DND-41 (cell line): ENCODE data around the gene MCRIP2.

Source experiments
- ATAC-seq: fragments of 200-7000 bp; cut with Tn5 transposase; 3 replicates; pipeline ENCODE4 v1.9.1; 2021; ENCODE audit warnings: low read depth; ENCODE audit not compliant: insufficient read depth
- DNase-seq: peaks from one replicate; pipeline ENCODE4 v3.0.0-alpha.2; 2020
- H2AFZ ChIP-seq: 2 replicates; pipeline ENCODE4 v1.6.0; 2012; ENCODE audit warnings: low read depth, low read length
- H3K27ac ChIP-seq: 2 replicates; pipeline ENCODE4 v1.5.1; 2012; ENCODE audit warnings: low read length, inconsistent platforms
- H3K27me3 ChIP-seq: fragments of 200-600 bp; sonication (generic); 2 replicates; pipeline ENCODE4 v1.6.0; 2012; ENCODE audit warnings: low read length, mild to moderate bottlenecking, inconsistent platforms; ENCODE audit not compliant: insufficient read depth, poor library complexity
- H3K36me3 ChIP-seq: 2 replicates; pipeline ENCODE4 v1.5.1; 2012; ENCODE audit warnings: low read length, inconsistent platforms; ENCODE audit not compliant: insufficient read depth
- H3K4me1 ChIP-seq: 2 replicates; pipeline ENCODE4 v1.5.1; 2012; ENCODE audit warnings: mild to moderate bottlenecking, low read length; ENCODE audit not compliant: insufficient read depth
- H3K4me2 ChIP-seq: 2 replicates; pipeline ENCODE4 v1.6.0; 2012; ENCODE audit warnings: mild to moderate bottlenecking, moderate library complexity, low read length, inconsistent platforms; ENCODE audit not compliant: insufficient read depth
- H3K4me3 ChIP-seq, 2 experiments: fragments of 200-600 bp in 1 of 2; shearing (Covaris generic) in 1 of 2; 2 replicates each; pipeline ENCODE4 v1.5.1; 2012 to 2016; ENCODE audit warnings: inconsistent platforms in 2 of 2, low read length in 2 of 2, mild to moderate bottlenecking in 2 of 2, low read depth in 1 of 2, moderate library complexity in 1 of 2
- H3K79me2 ChIP-seq: 2 replicates; pipeline ENCODE4 v1.6.0; 2012; ENCODE audit warnings: low read length, inconsistent platforms; ENCODE audit not compliant: insufficient read depth
- H3K9ac ChIP-seq: 2 replicates; pipeline ENCODE4 v1.6.0; 2012; ENCODE audit warnings: low read depth, mild to moderate bottlenecking, inconsistent platforms, low read length, moderate library complexity
- H3K9me3 ChIP-seq: 2 replicates; pipeline ENCODE4 v1.5.1; 2012; ENCODE audit warnings: low read length, moderate library complexity, mild to moderate bottlenecking, inconsistent platforms; ENCODE audit not compliant: insufficient read depth, severe bottlenecking
- H4K20me1 ChIP-seq: 2 replicates; pipeline ENCODE4 v1.6.0; 2012; ENCODE audit warnings: low read length; ENCODE audit not compliant: insufficient read depth
- EZH2 ChIP-seq: IDR thresholded peaks from 3 replicates; pipeline ENCODE4 v1.6.1; 2012; ENCODE audit warnings: borderline replicate concordance, low read depth, mild to moderate bottlenecking, moderate library complexity, low read length, inconsistent platforms; ENCODE audit not compliant: severe bottlenecking
- TF ChIP-seq, protein P1 (sequence below): IDR thresholded peaks from 2 replicates; pipeline ENCODE4 v1.5.1; 2012; ENCODE audit warnings: borderline replicate concordance, low read length, moderate library complexity, mild to moderate bottlenecking; ENCODE audit not compliant: poor library complexity, severe bottlenecking; ENCODE audit errors: extremely low read depth

Gene MCRIP2

DNA sequence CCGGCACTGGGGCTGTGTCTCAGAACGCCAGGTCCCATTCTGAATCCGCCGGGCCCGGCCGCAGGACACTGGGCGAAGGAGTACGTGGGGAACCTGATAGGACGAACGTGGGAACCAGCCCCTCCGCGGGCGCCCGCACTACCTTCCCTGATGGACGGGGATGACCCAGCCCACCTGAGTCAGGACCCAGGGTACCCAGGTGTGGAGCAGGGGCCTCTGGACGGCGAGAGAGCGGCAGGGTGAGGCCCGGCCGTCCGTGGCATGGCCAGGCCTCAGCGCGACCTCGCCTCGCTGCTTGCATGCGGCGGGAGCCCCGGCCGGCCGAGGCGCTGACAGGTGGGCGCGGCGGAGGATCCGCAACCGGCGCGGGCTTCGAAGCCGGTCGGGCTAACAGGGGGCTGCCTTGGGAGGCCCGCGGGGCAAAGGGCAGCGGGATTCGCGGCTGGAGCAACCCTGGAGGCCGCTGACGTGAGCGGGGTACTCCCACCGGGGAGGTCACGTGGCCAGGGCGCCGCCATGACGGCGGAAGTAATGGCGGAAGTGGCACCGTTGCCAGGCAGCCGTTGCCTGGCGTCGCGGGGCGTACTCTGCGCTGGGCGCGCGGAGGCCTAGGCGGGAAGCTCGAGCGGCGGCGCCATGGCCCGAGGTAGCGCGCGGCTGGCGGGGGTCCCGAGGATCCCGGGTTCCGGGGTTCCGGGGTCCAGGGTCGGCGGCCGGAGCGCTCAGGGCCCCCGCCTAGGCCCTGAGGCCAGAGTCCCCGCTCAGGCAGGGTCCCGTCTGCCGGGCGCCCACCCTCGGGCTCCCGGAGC, 7.4 kb downstream of the MCRIP2 start, which contains the start of gene WDR90:
Gene WDR90, plus strand, starts transcription at position 585 of the 809 bp plus-strand sequence. Its CDS starts 52 bp downstream, at position 637.
- H3K4me2 ChIP-seq: peak within 1 kb of the TSS; percentile 92
- peaks cover 36% of the 10 kb centered on the region for H3K36me3 ChIP-seq
- peak; percentile 88 for ATAC-seq
- H3K9ac ChIP-seq: peak within 1 kb of the TSS; percentile 87
- 0 out of 2 replicates have a peak, but pooled peaks cover 3% of the 10 kb centered on the region for H4K20me1 ChIP-seq
- H3K27ac ChIP-seq: peak within 1 kb of the TSS; percentile 76
- H3K79me2 ChIP-seq: peaks cover 38% of the 10 kb centered on the region
- no peaks in the 10 kb centered on the region for H3K9me3 ChIP-seq
- H3K27me3 ChIP-seq: no peaks in the 10 kb centered on the region
- H3K4me3 ChIP-seq: peak within 1 kb of the TSS; percentile 45 to 84
- peak within 1 kb of the TSS; percentile 85 for H2AFZ ChIP-seq
- TF ChIP-seq, protein P1, sequence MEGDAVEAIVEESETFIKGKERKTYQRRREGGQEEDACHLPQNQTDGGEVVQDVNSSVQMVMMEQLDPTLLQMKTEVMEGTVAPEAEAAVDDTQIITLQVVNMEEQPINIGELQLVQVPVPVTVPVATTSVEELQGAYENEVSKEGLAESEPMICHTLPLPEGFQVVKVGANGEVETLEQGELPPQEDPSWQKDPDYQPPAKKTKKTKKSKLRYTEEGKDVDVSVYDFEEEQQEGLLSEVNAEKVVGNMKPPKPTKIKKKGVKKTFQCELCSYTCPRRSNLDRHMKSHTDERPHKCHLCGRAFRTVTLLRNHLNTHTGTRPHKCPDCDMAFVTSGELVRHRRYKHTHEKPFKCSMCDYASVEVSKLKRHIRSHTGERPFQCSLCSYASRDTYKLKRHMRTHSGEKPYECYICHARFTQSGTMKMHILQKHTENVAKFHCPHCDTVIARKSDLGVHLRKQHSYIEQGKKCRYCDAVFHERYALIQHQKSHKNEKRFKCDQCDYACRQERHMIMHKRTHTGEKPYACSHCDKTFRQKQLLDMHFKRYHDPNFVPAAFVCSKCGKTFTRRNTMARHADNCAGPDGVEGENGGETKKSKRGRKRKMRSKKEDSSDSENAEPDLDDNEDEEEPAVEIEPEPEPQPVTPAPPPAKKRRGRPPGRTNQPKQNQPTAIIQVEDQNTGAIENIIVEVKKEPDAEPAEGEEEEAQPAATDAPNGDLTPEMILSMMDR: no peak
- TF ChIP-seq EZH2: no peak
- DNase-seq: peak; percentile 93
- peaks cover 29% of the 10 kb centered on the region for H3K4me1 ChIP-seq

DNA sequence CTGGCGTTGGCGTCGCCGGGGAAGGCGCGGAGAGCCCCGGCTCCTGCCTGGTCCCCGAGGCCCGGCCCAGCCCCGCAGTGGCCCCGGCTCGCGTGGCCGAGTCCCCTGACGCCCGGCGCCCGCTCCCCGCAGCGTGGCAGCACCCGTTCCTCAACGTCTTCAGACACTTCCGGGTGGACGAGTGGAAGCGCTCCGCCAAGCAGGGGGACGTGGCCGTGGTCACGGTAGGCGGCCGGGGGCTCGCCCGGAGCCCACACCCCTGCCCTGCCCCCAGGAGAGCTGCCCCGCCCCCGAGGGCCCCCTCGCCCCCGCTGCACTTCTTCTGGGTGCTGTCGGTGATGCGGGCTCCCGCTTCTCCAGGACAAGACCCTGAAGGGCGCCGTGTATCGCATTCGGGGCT, 8.0 kb downstream of the MCRIP2 start:
- ATAC-seq: peak; percentile 23

DNA sequence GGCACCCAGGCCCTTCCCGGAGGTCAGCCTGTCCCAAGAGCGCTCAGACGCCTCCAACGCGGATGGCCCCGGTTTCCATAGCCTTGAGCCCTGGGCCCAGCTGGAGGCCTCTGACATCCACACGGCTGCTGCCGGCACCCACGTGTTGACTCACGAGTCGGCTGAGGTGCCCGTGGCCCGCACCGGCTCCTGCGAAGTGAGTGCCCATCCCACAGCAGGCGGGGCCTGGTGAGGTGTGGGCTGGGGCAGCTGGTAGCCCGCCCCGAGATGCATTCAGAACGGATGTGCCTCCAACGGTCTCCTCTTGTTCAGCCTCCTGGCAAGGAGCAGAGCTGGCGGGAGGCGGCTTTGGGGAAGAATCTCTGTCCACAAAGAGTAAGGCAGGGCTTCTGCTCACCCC, 10.2 kb downstream of the MCRIP2 start:
- Histone ChIP-seq H3K4me1 (peaks cover 29% of the 10 kb centered on the region), H3K4me2 (no peak overlapping the region), H3K27ac (no peak overlapping the region), H3K9me3 (no peaks in the 10 kb centered on the region), H3K36me3 (peaks cover 60% of the 10 kb centered on the region), H3K27me3 (no peaks in the 10 kb centered on the region), H2AFZ (no peak overlapping the region), H3K79me2 (peaks cover 38% of the 10 kb centered on the region), H3K4me3 (no peak overlapping the region), H3K9ac (no peak overlapping the region), H4K20me1 (0 out of 2 replicates have a peak, but pooled peaks cover 3% of the 10 kb centered on the region)
- ATAC-seq (no peak), DNase-seq (no peak)
- TF ChIP-seq, protein P1: no peak
- no peak for TF ChIP-seq EZH2

More for the DNA sequence above, 8.0 kb downstream of the MCRIP2 start:
- Histone ChIP-seq H3K36me3 (peaks cover 38% of the 10 kb centered on the region), H2AFZ (peak overlapping the region; percentile 78), H3K9ac (peak overlapping the region; percentile 87), H3K4me1 (peaks cover 29% of the 10 kb centered on the region), H3K27ac (peak overlapping the region; percentile 65), H3K4me2 (peak overlapping the region; percentile 92), H3K9me3 (no peaks in the 10 kb centered on the region), H4K20me1 (0 out of 2 replicates have a peak, but pooled peaks cover 3% of the 10 kb centered on the region), H3K4me3 (peak overlapping the region; percentile 45 to 84; a peak in 3 of 4 replicates), H3K79me2 (peaks cover 38% of the 10 kb centered on the region), H3K27me3 (no peaks in the 10 kb centered on the region)
- peak; percentile 41 for DNase-seq
- TF ChIP-seq, protein P1: no peak
- TF ChIP-seq EZH2: no peak
